ELF-1 (cell line): Measurements from ENCODE around the gene SKOR1.

Experiments
- DNase-seq: peaks from one replicate; pipeline ENCODE4 v3.0.0-alpha.2; 2016; ENCODE audit warnings: low read depth, low spot score

SKOR1 gene

GRCh38 chr15:67824976-67825880, at the start of gene SKOR1:
Gene SKOR1, plus strand, starts transcription at chr15:67825509. Its CDS starts 94 bp downstream, at chr15:67825603.
- DNase-seq = peak; percentile 64

- no peak for DNase-seq
Observed at GRCh38 chr15:67775998-67776397, 49.3 kb upstream of the SKOR1 start.

GRCh38 chr15:67776600-67776999, 48.7 kb upstream of the SKOR1 start:
- no peak for DNase-seq

- DNase-seq = no peak
Observed at GRCh38 chr15:67777071-67777470, 48.2 kb upstream of the SKOR1 start.

- DNase-seq = no peak
Observed at GRCh38 chr15:67777773-67778172, 47.5 kb upstream of the SKOR1 start.

- no peak for DNase-seq
Observed at GRCh38 chr15:67778968-67779548, 46.3 kb upstream of the SKOR1 start.

- peak; percentile 41 for DNase-seq
Observed at GRCh38 chr15:67779549-67780111, 45.7 kb upstream of the SKOR1 start.

GRCh38 chr15:67781061-67781460, 44.2 kb upstream of the SKOR1 start:
- no peak for DNase-seq

- no peak for DNase-seq
Observed at GRCh38 chr15:67781907-67782690, 43.2 kb upstream of the SKOR1 start.

- peak; percentile 51 for DNase-seq
Observed at GRCh38 chr15:67782691-67782991, 42.7 kb upstream of the SKOR1 start.

GRCh38 chr15:67783303-67783702, 42.0 kb upstream of the SKOR1 start:
- DNase-seq = no peak

GRCh38 chr15:67784090-67784781, 41.1 kb upstream of the SKOR1 start:
- no peak for DNase-seq

GRCh38 chr15:67784856-67785430, 40.4 kb upstream of the SKOR1 start:
- no peak for DNase-seq

- no peak for DNase-seq
Observed at GRCh38 chr15:67785431-67785830, 39.9 kb upstream of the SKOR1 start.

GRCh38 chr15:67786646-67787045, 38.7 kb upstream of the SKOR1 start:
- DNase-seq = no peak

- DNase-seq = no peak
Observed at GRCh38 chr15:67788986-67789385, 36.3 kb upstream of the SKOR1 start.

GRCh38 chr15:67790610-67791319, 34.5 kb upstream of the SKOR1 start:
- no peak for DNase-seq

GRCh38 chr15:67792250-67792942, 32.9 kb upstream of the SKOR1 start:
- no peak for DNase-seq

GRCh38 chr15:67794832-67795574, 30.3 kb upstream of the SKOR1 start:
- no peak for DNase-seq
